Measurements from ENCODE around the gene RIPOR3.
A peak's percentile ranks its signal among the peaks of the same experiment; 100 is the strongest.
"Not testable (repeated sequence)": the region's sequence is repeated elsewhere in the genome, so short reads cannot be mapped to it uniquely, and the experiment has no call there.

Gene RIPOR3

DNA sequence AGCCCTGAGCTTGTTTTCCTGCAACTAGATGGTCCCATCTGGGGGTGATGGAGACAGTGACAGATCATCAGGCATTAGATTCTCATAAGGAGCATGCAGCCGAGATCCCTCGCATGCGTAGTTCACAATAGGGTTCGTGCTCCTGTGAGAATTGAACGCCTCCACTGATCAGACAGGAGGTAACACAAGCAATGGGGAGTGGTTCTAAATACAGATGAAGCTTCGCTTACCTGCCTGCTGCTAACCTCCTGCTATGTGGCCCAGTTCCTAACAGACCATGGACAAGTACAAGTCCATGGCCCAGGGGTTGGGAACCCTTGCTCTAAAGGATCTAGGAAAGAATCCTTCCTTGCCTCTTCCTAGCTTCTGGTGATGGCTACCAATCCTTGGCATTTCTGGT lies 42.7 kb downstream of the RIPOR3 start:
- H2AFZ ChIP-seq (ENCODE audit: low read length, unreplicated experiment) = no peak overlapping the region
- H3K4me3 ChIP-seq (ENCODE audit: low read depth, low read length) = no peak overlapping the region
- H3K4me1 ChIP-seq (ENCODE audit: control insufficient read depth, insufficient read depth, low read length, unreplicated experiment) = peaks cover 7% of the 10 kb centered on the region
- no peak overlapping the region for H3K27ac ChIP-seq (ENCODE audit: low read depth, low read length)
- no peaks in the 10 kb centered on the region for H3K36me3 ChIP-seq (ENCODE audit: insufficient read depth, low read length)
- H3K27me3 ChIP-seq (ENCODE audit: insufficient read depth, low read length) = no peaks in the 10 kb centered on the region
- no peaks in the 10 kb centered on the region for H3K79me2 ChIP-seq (ENCODE audit: control insufficient read depth, insufficient read depth, low read length, unreplicated experiment)

DNA sequence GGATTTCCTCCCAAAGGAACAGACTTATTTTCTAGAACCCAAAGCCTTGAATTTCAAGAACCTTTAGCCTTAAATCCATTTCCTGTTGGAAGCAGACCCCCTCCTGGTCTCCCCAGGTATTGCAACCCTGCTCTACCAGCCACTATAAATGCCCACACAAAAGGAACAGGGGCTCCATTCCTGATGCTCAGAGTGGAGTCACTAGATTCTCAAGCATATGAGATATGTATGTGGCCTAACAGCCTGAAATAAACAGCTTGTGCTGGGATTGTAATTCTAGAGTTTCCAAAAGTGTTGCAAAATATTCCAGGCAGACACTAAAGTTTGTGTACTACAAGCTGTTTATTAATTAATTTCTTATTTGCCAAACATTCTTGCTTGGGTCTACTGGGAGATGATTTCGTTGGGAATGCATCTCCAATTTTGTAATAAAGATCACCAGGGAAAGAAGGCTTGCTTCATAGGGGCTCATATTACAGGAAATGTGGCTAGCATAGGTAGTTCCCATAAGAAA lies 44.8 kb downstream of the RIPOR3 start:
- H3K4me3 ChIP-seq (ENCODE audit: low read depth, low read length) = no peak overlapping the region
- no peak overlapping the region for H2AFZ ChIP-seq (ENCODE audit: low read length, unreplicated experiment)
- peak overlapping the region; percentile 61 for H3K27ac ChIP-seq (ENCODE audit: low read depth, low read length)
- H3K27me3 ChIP-seq (ENCODE audit: insufficient read depth, low read length) = no peaks in the 10 kb centered on the region
- peaks cover 12% of the 10 kb centered on the region for H3K4me1 ChIP-seq (ENCODE audit: control insufficient read depth, insufficient read depth, low read length, unreplicated experiment)
- no peaks in the 10 kb centered on the region for H3K36me3 ChIP-seq (ENCODE audit: insufficient read depth, low read length)
- no peaks in the 10 kb centered on the region for H3K79me2 ChIP-seq (ENCODE audit: control insufficient read depth, insufficient read depth, low read length, unreplicated experiment)

GRCh38 chr20:50645253-50646068 lies 45.9 kb downstream of the RIPOR3 start:
- Histone ChIP-seq H3K4me3 (ENCODE audit: low read depth, low read length) (no peak overlapping the region), H2AFZ (ENCODE audit: low read length, unreplicated experiment) (no peak overlapping the region), H3K36me3 (ENCODE audit: insufficient read depth, low read length) (no peaks in the 10 kb centered on the region), H3K27me3 (ENCODE audit: insufficient read depth, low read length) (no peaks in the 10 kb centered on the region), H3K27ac (ENCODE audit: low read depth, low read length) (peak overlapping the region; percentile 61), H3K4me1 (ENCODE audit: control insufficient read depth, insufficient read depth, low read length, unreplicated experiment) (peaks cover 12% of the 10 kb centered on the region), H3K79me2 (ENCODE audit: control insufficient read depth, insufficient read depth, low read length, unreplicated experiment) (no peaks in the 10 kb centered on the region)

DNA sequence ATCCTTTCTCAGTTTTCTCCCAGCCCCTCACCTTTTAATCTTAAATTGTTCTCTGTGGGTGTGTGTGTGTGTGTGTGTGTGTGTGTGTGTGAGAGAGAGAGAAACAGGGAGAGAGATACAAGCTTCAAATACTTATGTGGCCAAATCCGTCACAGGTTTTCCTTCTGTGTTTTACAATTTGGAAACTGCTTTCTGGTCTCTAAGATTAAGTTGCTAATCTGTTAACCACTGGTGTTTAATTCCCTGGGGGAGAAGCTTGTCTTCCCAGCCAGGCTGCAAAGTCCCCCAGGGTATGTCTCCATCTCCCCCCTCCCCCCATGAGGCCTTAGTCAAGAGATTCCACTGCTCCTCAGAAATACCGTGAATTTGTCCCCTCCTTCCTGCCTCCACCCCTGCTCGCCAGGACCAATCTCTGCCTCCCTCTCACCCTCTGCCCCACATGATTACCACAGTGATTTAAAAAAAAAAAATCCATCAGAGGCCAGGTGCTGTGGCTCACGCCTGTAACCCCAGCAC lies 49.0 kb downstream of the RIPOR3 start:
- no peak overlapping the region for H3K27ac ChIP-seq (ENCODE audit: low read depth, low read length)

DNA sequence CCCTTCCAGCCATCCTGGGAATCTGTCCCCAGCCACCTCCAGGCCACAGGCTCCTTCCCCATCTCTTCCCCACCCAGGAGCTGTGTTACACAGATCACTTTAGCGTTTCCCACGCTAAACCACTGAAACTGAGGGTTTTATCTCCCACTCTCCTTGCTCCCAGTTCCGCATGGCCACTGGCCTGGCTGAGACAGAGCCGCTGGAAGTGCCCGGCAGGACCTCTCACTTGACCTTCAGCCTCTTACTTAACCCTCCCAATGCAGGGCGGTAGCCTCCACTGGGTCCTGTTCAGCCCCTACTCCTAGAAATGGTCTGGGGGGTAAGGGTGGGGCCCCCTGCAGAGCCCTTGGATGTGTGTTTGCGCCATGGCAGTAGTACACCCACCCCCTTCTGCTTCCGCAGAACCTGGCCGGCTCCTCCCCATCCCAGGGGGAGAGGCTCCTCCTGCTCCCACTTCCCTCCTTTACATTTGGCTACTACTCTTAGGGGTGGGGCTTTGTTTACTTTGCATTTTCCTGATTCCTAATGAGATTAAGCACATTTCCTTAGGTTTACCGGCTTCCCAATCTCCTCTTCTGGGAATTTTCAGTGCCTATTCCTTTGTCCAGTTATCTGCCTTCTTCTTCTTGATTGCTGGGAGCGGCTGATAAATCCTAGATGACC lies 49.6 kb downstream of the RIPOR3 start:
- peaks cover 21% of the 10 kb centered on the region for H3K4me1 ChIP-seq (ENCODE audit: control insufficient read depth, insufficient read depth, low read length, unreplicated experiment)
- H2AFZ ChIP-seq (ENCODE audit: low read length, unreplicated experiment); H3K79me2 ChIP-seq (ENCODE audit: control insufficient read depth, insufficient read depth, low read length, unreplicated experiment); H3K36me3 ChIP-seq (ENCODE audit: insufficient read depth, low read length); H3K27me3 ChIP-seq (ENCODE audit: insufficient read depth, low read length); H3K27ac ChIP-seq (ENCODE audit: low read depth, low read length); H3K4me3 ChIP-seq (ENCODE audit: low read depth, low read length): not testable (repeated sequence)

More for the DNA sequence above, 49.0 kb downstream of the RIPOR3 start:
- peaks cover 18% of the 10 kb centered on the region for H3K4me1 ChIP-seq (ENCODE audit: control insufficient read depth, insufficient read depth, low read length, unreplicated experiment)
- no peaks in the 10 kb centered on the region for H3K36me3 ChIP-seq (ENCODE audit: insufficient read depth, low read length)
- H3K4me3 ChIP-seq (ENCODE audit: low read depth, low read length) = no peak overlapping the region
- no peaks in the 10 kb centered on the region for H3K27me3 ChIP-seq (ENCODE audit: insufficient read depth, low read length)
- H2AFZ ChIP-seq (ENCODE audit: low read length, unreplicated experiment) = no peak overlapping the region
- H3K79me2 ChIP-seq (ENCODE audit: control insufficient read depth, insufficient read depth, low read length, unreplicated experiment) = no peaks in the 10 kb centered on the region

- H3K4me3 ChIP-seq (ENCODE audit: low read depth, low read length); H2AFZ ChIP-seq (ENCODE audit: low read length, unreplicated experiment); H3K27me3 ChIP-seq (ENCODE audit: insufficient read depth, low read length); H3K36me3 ChIP-seq (ENCODE audit: insufficient read depth, low read length); H3K27ac ChIP-seq (ENCODE audit: low read depth, low read length); H3K79me2 ChIP-seq (ENCODE audit: control insufficient read depth, insufficient read depth, low read length, unreplicated experiment): not testable (repeated sequence)
- H3K4me1 ChIP-seq (ENCODE audit: control insufficient read depth, insufficient read depth, low read length, unreplicated experiment) = peaks cover 23% of the 10 kb centered on the region
These were observed 51.2 kb downstream of the RIPOR3 start for GRCh38 chr20:50639971-50640711.

DNA sequence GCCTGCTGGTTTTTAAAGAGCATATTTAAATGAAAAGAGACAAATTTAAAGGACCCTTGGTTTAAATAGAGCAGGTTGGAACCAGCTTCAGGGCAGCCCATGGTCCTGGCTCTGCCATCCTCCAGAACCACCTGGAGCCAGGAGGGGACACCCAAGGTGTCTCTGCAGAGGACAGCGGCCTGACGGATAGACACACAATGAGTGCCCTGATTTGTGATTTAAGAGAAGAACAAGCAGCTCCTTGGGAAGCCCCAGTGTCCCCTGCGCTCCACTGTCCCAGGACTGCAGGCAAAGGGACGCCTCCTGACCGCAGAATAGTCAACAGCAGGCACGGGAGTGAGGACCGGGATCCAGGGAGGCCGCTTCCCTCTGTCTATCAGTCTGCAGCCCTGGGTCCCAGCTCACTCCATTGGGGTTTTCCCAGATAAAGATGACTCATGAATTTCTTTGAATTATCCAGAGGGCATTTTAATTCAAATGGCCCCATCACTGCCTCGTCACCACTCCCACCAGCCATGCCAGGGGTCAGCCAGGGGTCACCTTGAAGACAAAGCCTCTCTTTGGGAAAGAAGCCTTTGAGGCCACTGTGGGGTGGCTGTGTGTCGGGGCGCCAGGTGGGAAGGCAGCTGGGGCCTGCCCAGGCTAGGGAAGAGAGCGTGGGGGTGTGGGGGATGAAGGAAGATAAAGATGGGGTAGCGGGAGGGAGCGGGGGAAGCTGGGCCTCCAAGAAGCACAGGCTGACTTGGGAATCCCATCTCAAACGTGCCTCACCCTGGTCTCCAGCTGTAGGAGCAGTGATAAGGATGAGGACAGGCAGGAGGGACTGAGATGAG lies 53.1 kb downstream of the RIPOR3 start:
- H3K27ac ChIP-seq (ENCODE audit: low read depth, low read length) = 0 out of 2 replicates have a peak overlapping the region, but pooled peaks have one; percentile 2
- H3K27me3 ChIP-seq (ENCODE audit: insufficient read depth, low read length); H3K4me3 ChIP-seq (ENCODE audit: low read depth, low read length); H2AFZ ChIP-seq (ENCODE audit: low read length, unreplicated experiment); H3K36me3 ChIP-seq (ENCODE audit: insufficient read depth, low read length); H3K79me2 ChIP-seq (ENCODE audit: control insufficient read depth, insufficient read depth, low read length, unreplicated experiment): not testable (repeated sequence)
- peaks cover 22% of the 10 kb centered on the region for H3K4me1 ChIP-seq (ENCODE audit: control insufficient read depth, insufficient read depth, low read length, unreplicated experiment)

DNA sequence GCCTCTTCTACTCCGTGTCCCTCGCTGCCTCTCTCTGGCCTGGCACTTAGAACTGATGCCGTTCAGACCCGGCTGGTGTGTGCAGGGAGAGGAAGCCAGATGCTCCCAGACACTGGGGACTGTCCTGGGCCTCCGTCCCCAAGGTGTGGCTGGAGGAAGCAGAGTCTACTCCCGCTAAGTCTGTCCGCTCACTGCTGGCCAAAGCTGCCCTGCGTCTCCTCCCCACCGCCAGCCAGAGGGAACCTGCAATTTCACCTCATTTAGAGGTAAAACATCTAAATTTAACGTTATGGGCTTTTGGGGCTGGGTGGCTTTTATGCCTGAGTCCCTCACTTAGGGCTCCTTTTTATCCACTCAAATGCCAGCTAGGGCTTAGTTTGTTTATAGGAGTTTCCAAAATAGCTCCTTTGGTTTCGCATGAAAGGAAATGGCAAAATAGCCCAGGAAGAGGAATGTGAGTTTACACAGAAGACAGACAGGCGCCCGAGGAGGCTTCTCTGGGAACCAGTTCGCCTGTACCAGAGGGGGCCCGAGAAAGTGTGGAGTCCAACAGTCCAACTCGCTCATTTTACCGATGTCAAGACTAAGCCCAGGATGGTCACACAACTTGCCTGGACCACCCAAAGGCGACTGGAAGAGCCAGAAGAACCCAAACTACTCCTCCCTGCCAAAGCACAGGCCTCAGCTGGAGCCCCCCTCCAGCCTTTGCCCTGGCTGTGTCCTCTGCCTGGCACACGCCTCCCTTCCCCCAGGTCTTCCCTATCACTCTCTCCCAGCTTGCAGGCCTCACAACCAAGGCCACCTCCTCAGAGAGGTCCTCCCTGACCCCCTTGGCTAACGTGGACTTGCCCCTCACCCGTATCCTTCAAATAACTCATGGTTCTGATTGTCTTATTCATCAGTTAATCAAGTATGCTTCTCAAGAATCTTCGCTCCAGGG lies 54.5 kb downstream of the RIPOR3 start:
- Histone ChIP-seq H3K4me3 (ENCODE audit: low read depth, low read length) (no peak overlapping the region), H3K79me2 (ENCODE audit: control insufficient read depth, insufficient read depth, low read length, unreplicated experiment) (no peaks in the 10 kb centered on the region), H3K36me3 (ENCODE audit: insufficient read depth, low read length) (no peaks in the 10 kb centered on the region), H2AFZ (ENCODE audit: low read length, unreplicated experiment) (no peak overlapping the region), H3K27ac (ENCODE audit: low read depth, low read length) (no peak overlapping the region), H3K27me3 (ENCODE audit: insufficient read depth, low read length) (no peaks in the 10 kb centered on the region), H3K4me1 (ENCODE audit: control insufficient read depth, insufficient read depth, low read length, unreplicated experiment) (peaks cover 17% of the 10 kb centered on the region)

Measured in ACC112 (cell line).